Measurements from ENCODE around the gene SPATA12. TPM values are rescaled to one million over a fixed set of nuclear protein-coding genes. Genes with fewer than 3 reads are reported as not detected.

The SPATA12 gene
- total RNA-seq, 1 donor from 2014 or later: not detected

DNA sequence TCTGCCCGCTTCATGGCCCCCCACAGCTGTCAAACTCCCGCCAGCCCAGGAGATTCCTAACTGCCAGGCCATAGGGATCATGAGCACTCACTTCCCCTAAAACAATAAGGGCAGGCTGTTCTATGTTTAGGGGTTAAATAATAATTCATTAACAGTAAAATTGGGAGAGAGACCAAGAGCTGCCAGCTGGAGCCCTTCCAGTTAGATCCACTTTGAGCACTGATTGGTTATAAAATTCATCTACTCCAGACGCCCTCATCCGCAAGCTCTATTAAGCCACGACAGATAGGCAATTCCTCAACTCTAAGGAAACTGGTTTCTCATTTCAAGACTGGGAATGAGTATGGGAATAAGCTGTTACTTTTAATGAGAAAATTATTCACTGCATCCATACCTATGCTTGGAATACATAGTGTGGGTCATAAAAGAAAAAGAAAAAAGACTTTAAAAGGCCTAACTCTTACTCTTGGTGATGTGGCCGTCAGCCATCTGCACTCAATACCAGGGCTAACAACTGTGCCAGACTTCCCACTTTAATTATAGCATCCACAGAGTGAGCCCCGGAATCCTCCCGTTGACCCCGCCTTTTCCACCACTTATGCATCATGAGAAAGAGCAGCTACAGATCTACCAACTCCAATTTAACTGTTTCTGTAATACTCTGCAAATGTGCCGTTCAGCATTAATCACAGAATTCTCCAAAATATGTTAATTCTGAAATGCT lies 60.1 kb downstream of the SPATA12 start:
- Histone ChIP-seq H3K4me3 (ENCODE audit: low read length in 3 of 3) (no peak overlapping the region), H3K27ac (ENCODE audit: low read depth, low read length) (no peak overlapping the region), H3K36me3 (ENCODE audit: control insufficient read depth in 3 of 3, insufficient read depth in 3 of 3, low read length in 3 of 3) (no peaks in the 10 kb centered on the region), H3K9ac (ENCODE audit: low read depth in 1 of 3, low read length in 3 of 3) (no peak overlapping the region), H3K9me3 (ENCODE audit: control insufficient read depth in 3 of 3, low read length in 3 of 3) (no peaks in the 10 kb centered on the region), H3K27me3 (ENCODE audit: control insufficient read depth in 3 of 3, insufficient read depth in 3 of 3, low read length in 3 of 3) (peaks cover 0 to 3% (median 0%) of the 10 kb centered on the region in 3 donors), H3K4me1 (ENCODE audit: control insufficient read depth in 3 of 3, insufficient read depth in 3 of 3, low read length in 3 of 3) (no peaks in the 10 kb centered on the region)

Other genes starting within 250 kb of the SPATA12 start
- 18.8 TPM for gene IL17RD, start 104.7 kb downstream of the SPATA12 start, total RNA-seq
- not detected for gene HESX1, start 139.3 kb downstream of the SPATA12 start, total RNA-seq
- gene APPL1, start 167.1 kb downstream of the SPATA12 start, total RNA-seq: 83.0 TPM
- gene ASB14, start 232.0 kb downstream of the SPATA12 start, total RNA-seq: not detected

Data from skeletal muscle tissue (tissue), 4 donors.